Transverse colon (tissue), 4 donors: ENCODE results near the gene SLF2. TPM values are rescaled to one million over a fixed set of nuclear protein-coding genes. Genes with fewer than 3 reads are reported as not detected.

Source experiments
- DNase-seq: peaks from one replicate; pipeline ENCODE4 v3.0.0-alpha.2; 2019
- H3K27ac ChIP-seq, 4 donors: fragments of 200-600 bp; sonication (generic); 2 replicates each; pipeline ENCODE4 v1.5.1; 2016 to 2018; ENCODE audit warnings: inconsistent platforms in 4 of 4
- H3K27me3 ChIP-seq: fragments of 200-600 bp; sonication (generic); 2 replicates; pipeline ENCODE4 v1.5.1; 2017; ENCODE audit warnings: inconsistent platforms
- H3K36me3 ChIP-seq, 4 donors: fragments of 200-600 bp; sonication (generic); 2 replicates each; pipeline ENCODE4 v1.5.1; 2017 to 2019; ENCODE audit warnings: inconsistent platforms in 4 of 4
- H3K4me1 ChIP-seq, 4 donors: fragments of 200-600 bp; sonication (generic); 2 replicates each; pipeline ENCODE4 v1.5.1; 2017 to 2020; ENCODE audit warnings: inconsistent platforms in 4 of 4
- H3K4me3 ChIP-seq, 4 donors: fragments of 200-600 bp; sonication (generic); 1 replicate in 1 of 4; 2 replicates in 3 of 4; pipeline versions ENCODE4 v1.5.1 to v1.6.1; 2017 to 2019; ENCODE audit warnings: inconsistent platforms in 4 of 4
- H3K9me3 ChIP-seq, 2 donors: fragments of 200-600 bp; sonication (generic); 2 replicates each; pipeline ENCODE4 v1.5.1; 2017 to 2019; ENCODE audit warnings: inconsistent platforms in 2 of 2
- EP300 ChIP-seq: sonication (generic); formaldehyde crosslinking; IDR thresholded peaks from one replicate; pipeline ENCODE4 v1.6.1; 2017; ENCODE audit warnings: antibody characterized with exemption, low read depth
- POLR2A ChIP-seq: fragments of 450-650 bp; IDR thresholded peaks from one replicate; pipeline ENCODE4 v1.6.1; 2016; ENCODE audit warnings: antibody characterized with exemption, mild to moderate bottlenecking, moderate library complexity
- POLR2AphosphoS5 ChIP-seq, 3 donors: sonication (generic); formaldehyde crosslinking; IDR thresholded peaks; one replicate each; pipeline ENCODE4 v1.6.1; 2016; ENCODE audit warnings: antibody characterized with exemption in 3 of 3
- WGBS, 2 donors: methylation state at CpG; one replicate each; pipeline ENCODE4 v1.1.5; 2018; ENCODE audit warnings: low coverage in 1 of 2; 5-methylcytosine and 5-hydroxymethylcytosine counted together
- in situ Hi-C, 4 donors: fragments of 200-750 bp; cut with MboI; loops; one replicate each; pipeline versions ENCODE4 v1.15.0 to v1.15.1; 2017; ENCODE audit warnings: low sequenced_read_pairs in 3 of 4, low pct_ligation_motif_present in 1 of 4, low pct_unique_long_range_greater_than_20kb in 1 of 4
- intact Hi-C: fragments of 100-400 bp; cut with DNase I; formaldehyde crosslinking; loops from one replicate; pipeline ENCODE4 v1.15.1; 2023; ENCODE audit warnings: low total_unique reads
- total RNA-seq, 4 donors: library from RNA; depleted of rRNA; stranded (reverse); fragments of >200 nt; gene quantifications; one replicate each; pipeline ENCODE4 v1.1.0, GENCODE V29; 2016
- TF ChIP-seq, protein P1 (sequence below), 5 experiments: fragments of 200-600 bp in 3 of 5; fragments of 450-650 bp in 2 of 5; sonication (generic) in 3 of 5; IDR thresholded peaks; 1 replicate in 2 of 5; 2 replicates in 3 of 5; pipeline ENCODE4 v1.5.1; 2016 to 2017; ENCODE audit warnings: antibody characterized with exemption in 5 of 5, inconsistent platforms in 3 of 5, mild to moderate bottlenecking in 2 of 5, moderate library complexity in 1 of 5

SLF2 gene
- total RNA-seq, 4 donors from 2014 or later: 25.4 to 55.1 (median 33.1) TPM

DNA sequence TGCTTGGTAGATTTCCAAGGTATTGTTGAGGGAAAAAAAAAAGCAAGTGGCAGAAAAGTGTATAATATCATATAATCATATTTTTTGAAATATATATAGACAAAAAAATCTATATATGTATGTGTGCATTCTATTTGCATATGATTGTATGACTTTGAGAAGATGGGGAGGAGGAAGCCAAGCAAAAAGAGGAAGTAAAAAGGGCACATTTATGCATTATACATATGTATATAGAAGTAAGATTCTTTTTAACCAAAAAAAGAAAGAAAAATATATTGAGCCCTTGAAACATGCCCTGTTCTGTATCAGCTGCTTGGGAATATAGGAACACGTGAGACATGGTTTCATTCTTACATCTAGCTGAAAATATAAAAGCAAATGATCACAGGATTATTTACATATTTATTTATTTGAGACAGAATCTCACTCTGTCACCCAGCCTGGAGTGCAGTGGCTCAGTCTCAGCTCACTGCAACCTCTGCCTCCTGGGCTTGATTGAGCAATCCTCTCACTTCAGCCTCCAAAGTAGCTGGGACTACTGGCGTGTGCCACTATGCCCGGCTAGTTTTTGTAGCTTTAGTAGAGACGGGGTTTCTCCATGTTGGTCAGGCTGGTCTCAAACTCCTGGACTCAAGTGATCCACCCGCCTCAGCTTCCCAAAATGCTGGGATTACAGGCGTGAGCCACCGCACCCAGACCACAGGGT, 18.0 kb upstream of the SLF2 start:
- DNase-seq: peak; percentile 26
- 29 to 73% methylated on average over 1 to 7 of the region's 7 CpGs for WGBS, 2 donors

DNA sequence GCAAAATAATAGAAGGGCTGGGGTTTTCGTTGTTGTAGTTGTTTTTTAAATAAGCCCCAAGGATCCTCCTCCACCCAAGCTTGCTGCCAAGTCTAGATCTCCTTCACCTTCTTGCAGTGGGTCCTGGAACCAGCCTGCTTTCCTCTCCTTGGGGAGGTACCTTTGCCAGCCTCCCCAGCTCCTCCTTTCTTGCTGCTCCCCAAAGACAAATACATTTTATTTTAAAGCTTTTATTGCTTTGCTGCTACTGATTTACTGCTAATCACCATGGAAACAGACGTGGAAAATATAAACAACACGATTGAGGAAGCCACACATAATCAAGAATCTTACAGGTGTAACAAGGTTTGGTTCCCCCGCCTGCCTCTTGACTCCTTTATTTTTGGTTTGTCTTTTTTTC, 17.4 kb upstream of the SLF2 start:
- TF ChIP-seq POLR2A: no peak
- peak in 2 of 3 donors; percentile 11 to 31 for TF ChIP-seq POLR2AphosphoS5 (IDR thresholded peaks at IDR 0.05)
- Histone ChIP-seq H3K9me3 (no peaks in the 10 kb centered on the region), H3K4me3 (no peak overlapping the region), H3K27ac (peak overlapping the region; percentile 84 to 88 (median 86)), H3K27me3 (peaks cover 8% of the 10 kb centered on the region), H3K4me1 (peaks cover 6 to 33% (median 16%) of the 10 kb centered on the region in 4 donors), H3K36me3 (no peaks in the 10 kb centered on the region)
- peak; percentile 68 for DNase-seq
- 14 to 33% methylated on average over 4 of the region's 4 CpGs for WGBS, 2 donors
- intact Hi-C loops: no loop called here
- in situ Hi-C loops: no loop called here

More for the DNA sequence above, 18.0 kb upstream of the SLF2 start:
- H3K27me3 ChIP-seq: peaks cover 9% of the 10 kb centered on the region
- H3K36me3 ChIP-seq: no peaks in the 10 kb centered on the region
- no peak for TF ChIP-seq POLR2A
- no peak for TF ChIP-seq POLR2AphosphoS5 (IDR thresholded peaks at IDR 0.05)
- TF ChIP-seq, protein P1, sequence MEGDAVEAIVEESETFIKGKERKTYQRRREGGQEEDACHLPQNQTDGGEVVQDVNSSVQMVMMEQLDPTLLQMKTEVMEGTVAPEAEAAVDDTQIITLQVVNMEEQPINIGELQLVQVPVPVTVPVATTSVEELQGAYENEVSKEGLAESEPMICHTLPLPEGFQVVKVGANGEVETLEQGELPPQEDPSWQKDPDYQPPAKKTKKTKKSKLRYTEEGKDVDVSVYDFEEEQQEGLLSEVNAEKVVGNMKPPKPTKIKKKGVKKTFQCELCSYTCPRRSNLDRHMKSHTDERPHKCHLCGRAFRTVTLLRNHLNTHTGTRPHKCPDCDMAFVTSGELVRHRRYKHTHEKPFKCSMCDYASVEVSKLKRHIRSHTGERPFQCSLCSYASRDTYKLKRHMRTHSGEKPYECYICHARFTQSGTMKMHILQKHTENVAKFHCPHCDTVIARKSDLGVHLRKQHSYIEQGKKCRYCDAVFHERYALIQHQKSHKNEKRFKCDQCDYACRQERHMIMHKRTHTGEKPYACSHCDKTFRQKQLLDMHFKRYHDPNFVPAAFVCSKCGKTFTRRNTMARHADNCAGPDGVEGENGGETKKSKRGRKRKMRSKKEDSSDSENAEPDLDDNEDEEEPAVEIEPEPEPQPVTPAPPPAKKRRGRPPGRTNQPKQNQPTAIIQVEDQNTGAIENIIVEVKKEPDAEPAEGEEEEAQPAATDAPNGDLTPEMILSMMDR (IDR thresholded peaks at IDR 0.05): no peak
- TF ChIP-seq EP300: no peak
- H3K9me3 ChIP-seq: no peaks in the 10 kb centered on the region
- in situ Hi-C loops: no loop called here
- intact Hi-C loops: no loop called here
- peak overlapping the region; percentile 84 to 88 (median 86) for H3K27ac ChIP-seq
- H3K4me1 ChIP-seq: peaks cover 6 to 33% (median 16%) of the 10 kb centered on the region in 4 donors
- no peak overlapping the region for H3K4me3 ChIP-seq

GRCh38 chr10:100895896-100896295, 16.9 kb upstream of the SLF2 start:
- in situ Hi-C loops (no loop called here), intact Hi-C loops (no loop called here)
- H3K27ac ChIP-seq: peak overlapping the region; percentile 64 to 87 (median 82)
- no peak for DNase-seq
- no peaks in the 10 kb centered on the region for H3K36me3 ChIP-seq
- H3K4me3 ChIP-seq: no peak overlapping the region
- H3K4me1 ChIP-seq: peaks cover 6 to 33% (median 16%) of the 10 kb centered on the region in 4 donors
- no peaks in the 10 kb centered on the region for H3K9me3 ChIP-seq
- WGBS, 2 donors: 94 to 100% methylated on average over 1 to 3 of the region's 3 CpGs
- TF ChIP-seq, protein P1 (IDR thresholded peaks at IDR 0.05): no peak
- TF ChIP-seq POLR2AphosphoS5 (IDR thresholded peaks at IDR 0.05) (no peak), POLR2A (no peak), EP300 (no peak)
- peaks cover 7% of the 10 kb centered on the region for H3K27me3 ChIP-seq

DNA sequence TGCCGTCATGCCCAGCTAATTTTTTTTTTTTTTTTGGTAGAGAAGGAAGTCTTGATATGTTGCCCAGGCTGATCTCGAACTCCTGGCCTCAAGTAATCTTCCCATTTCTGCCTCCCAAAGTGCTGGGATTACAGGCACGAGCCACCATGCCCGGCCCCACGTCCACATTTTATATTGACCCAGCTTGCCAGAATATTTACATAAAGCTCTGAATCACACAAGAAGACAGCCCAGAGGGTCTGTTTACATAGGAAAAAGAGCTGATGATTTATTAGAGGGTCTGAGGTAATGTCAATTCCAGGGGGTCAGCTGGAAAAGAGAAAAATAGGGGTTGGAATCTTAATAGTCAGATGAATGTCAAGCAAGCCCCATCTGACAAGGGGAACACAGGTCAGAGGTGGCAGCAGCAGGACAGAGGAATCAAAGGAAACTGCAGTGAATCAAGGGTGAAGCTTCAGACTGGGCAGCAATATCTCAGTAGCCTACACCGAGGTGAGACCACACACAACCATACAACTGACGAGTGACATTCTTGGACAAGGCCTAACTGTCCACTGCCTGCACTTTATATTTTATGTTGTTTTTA, 15.8 kb upstream of the SLF2 start:
- intact Hi-C loops (no loop called here), in situ Hi-C loops (no loop called here)
- Histone ChIP-seq H3K27me3 (peaks cover 7% of the 10 kb centered on the region), H3K4me3 (no peak overlapping the region), H3K27ac (peak overlapping the region in 1 of 4 donors; percentile 84), H3K36me3 (no peaks in the 10 kb centered on the region), H3K9me3 (no peaks in the 10 kb centered on the region), H3K4me1 (peaks cover 6 to 33% (median 16%) of the 10 kb centered on the region in 4 donors)
- WGBS, 2 donors: 45 to 88% methylated on average over 1 to 7 of the region's 7 CpGs
- no peak for TF ChIP-seq POLR2AphosphoS5 (IDR thresholded peaks at IDR 0.05)
- TF ChIP-seq, protein P1 (IDR thresholded peaks at IDR 0.05): no peak
- TF ChIP-seq POLR2A: no peak
- TF ChIP-seq EP300: no peak
- no peak for DNase-seq
